ENCODE results near the gene RASSF5.
"Not testable (repeated sequence)": the region's sequence is repeated elsewhere in the genome, so short reads cannot be mapped to it uniquely, and the experiment has no call there.

The RASSF5 gene

GRCh38 chr1:206477110-206477509 is 30.2 kb upstream of the RASSF5 start:
- DNase-seq, result no peak

GRCh38 chr1:206477581-206478380 is 29.6 kb upstream of the RASSF5 start:
- DNase-seq, result no peak

DNA sequence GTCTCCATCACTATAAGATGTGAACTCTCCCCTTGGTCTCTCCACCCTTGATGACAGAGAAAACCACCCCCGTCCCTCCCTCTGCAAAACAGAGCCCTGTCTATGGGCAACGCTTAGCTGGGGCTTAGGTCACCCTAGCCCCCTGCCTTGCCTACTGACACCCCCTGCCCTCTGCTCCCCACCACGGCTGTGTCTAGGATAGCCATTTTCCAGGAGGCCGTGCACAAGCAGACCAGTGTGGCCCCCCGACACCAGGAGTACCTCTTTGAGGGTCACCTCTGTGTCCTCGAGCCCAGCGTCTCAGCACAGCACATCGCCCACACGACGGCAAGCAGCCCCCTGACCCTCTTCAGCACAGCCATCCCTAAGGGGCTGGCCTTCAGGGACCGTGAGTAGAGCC is 28.6 kb upstream of the RASSF5 start:
- DNase-seq, result no peak

GRCh38 chr1:206479183-206480125 is 27.9 kb upstream of the RASSF5 start:
- peak; percentile 81 for DNase-seq

DNA sequence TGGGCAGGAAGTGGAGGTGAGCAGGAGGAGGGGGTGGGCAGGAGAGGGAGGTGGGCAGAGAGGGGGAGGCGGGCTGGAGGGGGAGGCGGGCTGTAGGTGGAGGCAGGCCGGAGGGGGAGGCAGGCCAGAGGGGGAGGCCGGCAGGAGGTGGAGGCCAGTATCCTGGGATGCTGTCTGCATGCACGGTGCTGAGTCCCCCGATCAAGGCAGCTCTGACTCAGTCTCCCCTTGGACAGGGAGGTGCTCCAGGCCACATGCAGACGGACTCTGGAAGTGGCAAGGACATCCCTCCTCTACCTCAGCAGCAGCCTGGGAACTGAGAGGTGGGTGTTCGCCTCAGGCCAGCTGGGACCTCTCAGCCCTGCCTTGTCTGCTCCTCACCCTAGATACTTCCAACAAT is 27.1 kb upstream of the RASSF5 start:
- no peak for DNase-seq

DNA sequence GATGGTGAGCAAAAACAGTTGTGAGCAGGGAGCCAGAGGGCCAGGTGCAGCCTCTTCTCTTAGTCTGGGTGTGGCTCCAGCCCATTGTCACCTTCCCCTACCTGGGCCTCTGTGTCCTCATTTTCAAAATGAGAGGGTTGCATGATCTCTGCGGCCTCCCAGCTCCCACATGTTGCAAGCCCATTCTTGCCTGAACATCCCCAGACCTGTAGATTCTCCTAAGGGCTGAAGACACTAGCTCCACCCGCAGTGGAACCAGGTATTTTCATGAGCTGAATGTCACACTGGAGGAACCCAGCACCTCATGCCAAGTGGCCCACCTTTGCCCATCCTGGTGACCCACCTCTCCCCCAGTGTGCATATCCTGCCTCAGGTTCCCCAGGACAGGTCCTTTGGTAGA is 24.7 kb upstream of the RASSF5 start:
- no peak for DNase-seq

DNA sequence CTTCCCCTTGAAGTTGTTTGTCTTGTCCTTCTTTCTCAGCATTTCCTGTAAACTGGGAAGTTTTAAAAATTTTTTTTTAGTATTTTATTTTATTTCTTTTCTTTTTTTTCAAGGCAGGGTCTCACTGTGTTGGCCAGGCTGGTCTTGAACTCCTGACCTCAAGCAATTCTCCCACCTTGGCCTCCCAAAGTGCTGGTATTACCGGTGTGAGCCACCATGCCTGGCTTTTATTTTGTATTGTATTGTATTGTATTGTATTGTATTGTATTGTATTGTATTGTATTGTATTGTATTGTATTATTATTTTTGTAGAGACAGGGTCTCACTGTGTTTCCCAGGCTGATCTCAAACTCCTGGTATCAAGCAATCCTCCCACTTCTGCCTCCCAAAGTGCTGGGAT is 23.5 kb upstream of the RASSF5 start:
- not testable (repeated sequence) for DNase-seq

- no peak for DNase-seq
These were observed 22.4 kb upstream of the RASSF5 start for GRCh38 chr1:206484901-206485300.

- DNase-seq, result no peak
These were observed 20.1 kb upstream of the RASSF5 start for GRCh38 chr1:206486995-206487788.

- no peak for DNase-seq
These were observed 19.4 kb upstream of the RASSF5 start for GRCh38 chr1:206487970-206488369.

GRCh38 chr1:206488466-206488865 is 18.9 kb upstream of the RASSF5 start:
- DNase-seq, result no peak

DNA sequence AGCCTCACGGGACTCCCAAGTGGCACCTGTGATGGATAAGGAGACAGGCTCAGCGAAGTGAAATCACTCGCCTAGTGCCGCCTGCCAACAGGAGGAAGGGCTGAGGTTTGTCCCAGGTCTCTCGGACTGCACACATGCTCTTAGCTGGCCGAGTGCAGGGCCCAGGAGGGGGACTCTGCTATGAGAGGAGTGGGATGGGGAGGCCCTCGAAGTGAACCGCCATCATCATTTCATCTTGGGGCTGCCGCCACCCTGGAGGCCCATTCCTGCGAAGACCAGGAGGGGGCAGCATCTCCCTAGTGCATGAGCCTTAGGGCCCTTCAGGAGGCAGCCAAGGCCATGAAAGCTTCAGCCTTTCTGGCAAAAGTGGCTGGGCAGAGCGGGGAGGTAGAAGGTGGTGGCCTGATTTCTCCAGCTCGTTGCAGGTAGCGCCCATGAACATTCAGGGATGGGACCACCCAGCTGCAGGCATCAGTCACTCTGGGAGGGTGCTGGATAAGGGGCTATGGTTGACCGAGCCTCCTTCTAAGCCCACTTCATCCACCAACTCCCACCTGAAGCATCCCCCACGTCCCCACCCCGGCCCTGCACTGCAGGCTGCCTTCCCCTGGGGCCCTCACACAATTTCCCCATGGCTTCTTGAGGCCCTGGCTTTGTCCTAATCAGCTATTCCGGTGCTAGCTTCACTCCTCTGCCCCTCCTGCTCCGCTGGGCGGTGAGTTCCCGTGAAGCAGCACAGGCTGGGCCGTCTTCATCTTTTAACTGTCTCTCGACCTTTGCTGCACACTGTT is 17.2 kb upstream of the RASSF5 start:
- DNase-seq, result peak; percentile 90

GRCh38 chr1:206490771-206491405 is 16.4 kb upstream of the RASSF5 start:
- no peak for DNase-seq

GRCh38 chr1:206491616-206492015 is 15.7 kb upstream of the RASSF5 start:
- no peak for DNase-seq

DNA sequence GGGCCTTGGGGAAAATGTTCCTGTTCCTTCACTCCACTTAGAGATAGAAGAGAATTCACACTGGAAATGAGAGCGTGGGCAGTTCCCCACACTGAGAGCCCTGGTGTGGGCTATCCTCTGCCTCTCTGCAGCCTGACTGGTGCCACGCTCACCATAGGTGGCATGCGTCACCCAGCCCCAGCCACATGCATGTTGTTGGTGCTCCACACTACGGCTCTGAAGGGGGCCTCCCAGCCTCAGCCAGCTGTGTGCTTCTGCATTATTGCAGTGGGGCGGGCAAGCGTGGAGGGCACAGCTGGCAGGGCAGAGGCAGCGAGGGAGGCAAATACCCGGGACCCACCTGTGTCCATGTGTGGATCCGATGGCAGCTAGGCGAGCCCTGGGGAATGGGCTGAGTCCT is 14.7 kb upstream of the RASSF5 start:
- DNase-seq, result no peak

- no peak for DNase-seq
These were observed 14.1 kb upstream of the RASSF5 start for GRCh38 chr1:206493279-206493678.

GRCh38 chr1:206495011-206495461 is 12.3 kb upstream of the RASSF5 start:
- peak; percentile 18 for DNase-seq

- no peak for DNase-seq
These were observed 11.8 kb upstream of the RASSF5 start for GRCh38 chr1:206495493-206496046.

- DNase-seq, result no peak
These were observed 11.1 kb upstream of the RASSF5 start for GRCh38 chr1:206496131-206496793.

DNA sequence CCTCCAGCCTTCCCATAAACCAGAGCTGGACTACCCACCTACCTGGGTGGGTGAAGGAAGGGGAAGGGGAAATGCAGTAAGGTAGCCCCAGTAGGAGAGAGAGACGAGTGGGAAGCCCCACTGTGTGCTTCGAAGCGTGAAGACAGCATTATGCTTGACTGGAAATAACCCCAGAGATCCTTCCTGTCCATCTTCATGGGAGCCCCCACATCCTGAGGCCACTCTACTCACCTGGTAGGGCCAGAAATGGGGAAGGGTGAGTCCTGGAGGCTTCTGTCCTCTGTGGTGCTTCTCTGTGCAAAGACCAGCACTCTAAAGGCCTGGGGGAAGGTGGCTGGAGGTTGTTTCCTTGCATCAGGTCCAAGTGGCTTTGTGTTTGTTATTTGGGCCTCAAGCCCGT is 10.0 kb upstream of the RASSF5 start:
- DNase-seq, result no peak

DNA sequence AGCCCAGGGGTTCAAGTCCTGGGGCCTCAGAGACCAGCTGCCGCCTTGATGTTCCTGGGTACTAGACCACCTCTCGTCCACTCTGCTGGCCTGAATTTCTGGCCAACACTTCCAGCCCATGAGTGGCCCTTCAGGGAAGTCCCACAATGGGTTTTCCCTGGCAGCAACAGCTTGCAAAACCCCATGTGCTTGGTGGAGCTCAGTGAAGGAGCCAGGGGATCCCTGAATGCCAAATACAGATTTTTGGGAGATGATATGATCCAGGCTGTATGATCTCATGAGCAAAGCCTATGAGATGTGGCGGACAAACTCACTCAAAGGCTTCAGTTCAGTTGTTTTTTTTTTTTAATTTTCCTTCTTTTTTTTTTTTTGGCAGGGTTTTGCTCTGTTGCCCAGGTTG is 9.6 kb upstream of the RASSF5 start:
- DNase-seq, result no peak
